CD4-positive, alpha-beta memory T cell (primary cell): ENCODE data around the gene AVPR2. TPM values are rescaled to one million over a fixed set of nuclear protein-coding genes. Genes with fewer than 3 reads are reported as not detected.

Experiments used
- CTCF ChIA-PET: fragments of 350-600 bp; sonication (Branson Sonifier 250); formaldehyde crosslinking; loops from one replicate; lab custom pipeline; 2021; ENCODE audit warnings: inconsistent platforms; ENCODE audit not compliant: partially characterized antibody; lab: Charles Lee
- POLR2A ChIA-PET: fragments of 350-600 bp; sonication (Branson Sonifier 250); formaldehyde crosslinking; loops from one replicate; lab custom pipeline; 2021; ENCODE audit not compliant: partially characterized antibody; lab: Charles Lee
- DNase-seq, 5 donors: peaks; one replicate each; pipeline versions ENCODE4 v3.0.0 to v3.0.0-alpha.2; 2020 to 2022; ENCODE audit warnings: mixed read lengths in 1 of 5
- H3K27ac ChIP-seq: one replicate; pipeline ENCODE4 v1.7.0; 2013; ENCODE audit warnings: low read depth, low read length
- H3K27me3 ChIP-seq: 2 replicates; pipeline ENCODE4 v1.7.0; 2013; ENCODE audit warnings: mild to moderate bottlenecking, low read length, moderate library complexity; ENCODE audit not compliant: insufficient read depth
- H3K36me3 ChIP-seq: 2 replicates; pipeline ENCODE4 v1.7.0; 2013; ENCODE audit warnings: mild to moderate bottlenecking, low read length, moderate library complexity; ENCODE audit not compliant: insufficient read depth
- H3K4me1 ChIP-seq: 2 replicates; pipeline ENCODE4 v1.7.0; 2013; ENCODE audit warnings: mild to moderate bottlenecking, low read length, moderate library complexity; ENCODE audit not compliant: insufficient read depth
- H3K4me3 ChIP-seq, 2 donors: one replicate each; pipeline ENCODE4 v1.7.0; 2013; ENCODE audit warnings: low read length in 2 of 2, mild to moderate bottlenecking in 1 of 2
- H3K9me3 ChIP-seq, 2 donors: one replicate each; pipeline ENCODE4 v1.7.0; 2013; ENCODE audit warnings: low read length in 2 of 2, control low read depth in 1 of 2; ENCODE audit not compliant: control insufficient read depth in 1 of 2
- H3K27ac Mint-ChIP-seq, 7 donors: one replicate each; pipeline ENCODE4 v1.8.0; 2020 to 2021; ENCODE audit warnings: mixed read lengths in 7 of 7, mild to moderate bottlenecking in 6 of 7, inconsistent platforms in 3 of 7, moderate library complexity in 3 of 7
- H3K27me3 Mint-ChIP-seq, 2 donors: one replicate each; pipeline ENCODE4 v1.8.0; 2020 to 2021; ENCODE audit warnings: mixed read lengths in 2 of 2
- H3K36me3 Mint-ChIP-seq, 2 donors: one replicate each; pipeline ENCODE4 v1.8.0; 2020 to 2021; ENCODE audit warnings: mixed read lengths in 2 of 2, inconsistent platforms in 1 of 2, mild to moderate bottlenecking in 1 of 2
- H3K4me1 Mint-ChIP-seq, 4 donors: one replicate each; pipeline ENCODE4 v1.8.0; 2020 to 2021; ENCODE audit warnings: mixed read lengths in 4 of 4, mild to moderate bottlenecking in 1 of 4
- H3K4me3 Mint-ChIP-seq, 8 donors: one replicate each; pipeline ENCODE4 v1.8.0; 2020 to 2021; ENCODE audit warnings: mixed read lengths in 8 of 8, mild to moderate bottlenecking in 7 of 8, moderate library complexity in 6 of 8, inconsistent platforms in 3 of 8
- H3K9me3 Mint-ChIP-seq, 8 donors: one replicate each; pipeline ENCODE4 v1.8.0; 2020 to 2021; ENCODE audit warnings: mixed read lengths in 8 of 8, mild to moderate bottlenecking in 5 of 8, inconsistent platforms in 3 of 8, moderate library complexity in 1 of 8
- intact Hi-C: fragments of 100-400 bp; cut with micrococcal nuclease; formaldehyde crosslinking; loops from one replicate; pipeline ENCODE4 v1.15.1; 2023
- polyA plus RNA-seq, 2 donors: library from polyadenylated mRNA; unstranded; fragments of 300-500 nt; fragmentation: Illumina TruSeq; gene quantifications; one replicate each; pipeline ENCODE4 v1.2.3, GENCODE V29; 2021
- total RNA-seq, 2 experiments: library from RNA; stranded (reverse); gene quantifications; one replicate each; pipeline ENCODE4 v1.2.3, GENCODE V29; 2021

The AVPR2 gene
- total and polyA plus RNA-seq, 4 experiments from 2014 or later, result 0.15 TPM; not detected in 3

DNA sequence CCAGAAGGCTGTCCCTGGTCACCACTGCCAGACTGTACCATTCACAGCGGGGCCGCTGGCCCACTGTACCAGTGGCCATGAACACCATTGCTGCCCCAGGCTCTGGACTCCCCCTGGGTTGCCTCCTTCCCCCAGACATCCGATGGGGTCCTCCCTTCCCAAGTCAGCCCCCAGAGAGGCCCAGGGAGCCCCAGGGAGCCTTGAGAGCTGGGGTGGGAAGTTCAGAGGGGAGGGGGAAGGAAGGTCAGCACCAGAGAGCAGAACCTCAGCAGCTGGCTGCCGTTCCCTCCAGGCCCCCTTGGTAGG, 22.0 kb downstream of the AVPR2 start:
- CTCF ChIA-PET, result interaction anchor here (0.9 to 14.9 kb wide), 6 partner anchors 10 to 133 kb away, joined by 3 to 290 read pairs (median 5); partner anchors contain the start of genes HCFC1 and RENBP
- no peaks in the 10 kb centered on the region for H3K9me3 ChIP-seq
- Mint-ChIP-seq H3K27me3 (no peaks in the 10 kb centered on the region), H3K4me3 (peak overlapping the region; percentile 89 to 94 (median 92)), H3K9me3 (no peaks in the 10 kb centered on the region), H3K4me1 (peaks cover 9 to 75% (median 56%) of the 10 kb centered on the region in 4 donors), H3K36me3 (peaks cover 2 to 31% of the 10 kb centered on the region in 2 donors), H3K27ac (peak overlapping the region; percentile 98 to 99 (median 99))
- H3K36me3 ChIP-seq, result no peaks in the 10 kb centered on the region
- H3K27me3 ChIP-seq, result no peaks in the 10 kb centered on the region
- intact Hi-C loops, result loop anchor here (1.0 to 2.0 kb wide), 2 partner anchors 20 to 45 kb away; partner anchors contain the start of gene HCFC1
- no peak for DNase-seq
- H3K27ac ChIP-seq, result peak overlapping the region; percentile 98
- peaks cover 35% of the 10 kb centered on the region for H3K4me1 ChIP-seq
- H3K4me3 ChIP-seq, result peak overlapping the region; percentile 57 to 72
- POLR2A ChIA-PET, result interaction anchor here (0.6 to 20.6 kb wide), 26 partner anchors 9 to 563 kb away, joined by 3 to 447 read pairs (median 4); partner anchors contain the start of genes AVPR2, HCFC1, IDH3G and IRAK1

DNA sequence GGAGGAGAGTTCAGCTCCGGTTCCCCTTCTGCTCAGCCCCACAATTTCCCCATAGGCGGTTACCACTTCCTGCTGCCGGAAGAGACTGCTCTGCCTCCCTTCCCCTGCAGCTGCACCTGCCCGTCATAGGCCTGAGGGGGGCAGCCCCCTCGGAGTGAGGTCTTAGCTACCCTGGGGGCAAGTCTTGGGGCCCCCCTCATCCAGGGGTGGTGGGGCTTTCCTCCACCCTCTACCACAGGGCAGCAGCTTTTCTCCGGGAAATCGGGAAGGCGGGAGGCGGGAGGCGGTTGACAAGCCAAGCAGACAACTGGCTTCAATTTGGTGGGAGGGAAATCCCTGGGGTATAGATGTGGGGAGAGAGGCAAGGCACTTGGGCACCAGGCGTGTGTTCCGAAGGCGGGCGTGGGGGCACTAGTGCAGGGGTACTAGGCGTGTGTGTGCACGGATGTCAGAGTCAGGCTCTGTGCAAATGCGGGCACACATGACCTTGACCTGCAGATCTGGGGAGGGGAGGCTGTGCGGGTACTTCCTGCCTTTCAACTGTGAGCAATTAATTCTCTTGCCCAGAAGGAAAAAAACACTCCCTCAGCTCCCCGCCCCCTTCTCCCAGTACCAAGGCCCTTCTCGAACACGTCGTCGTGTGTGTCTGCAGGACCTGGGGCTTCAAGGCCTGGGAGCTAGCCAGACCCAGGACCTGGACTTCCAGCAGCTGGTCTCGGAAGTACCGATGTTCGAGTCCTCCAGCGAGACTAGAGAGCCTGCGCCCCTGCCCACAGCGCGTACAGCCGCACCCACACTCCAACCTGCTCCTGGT, 22.6 kb downstream of the AVPR2 start:
- intact Hi-C loops, result loop anchor here (1.0 to 2.0 kb wide), 2 partner anchors 20 to 44 kb away; partner anchors contain the start of gene HCFC1
- Mint-ChIP-seq H3K36me3 (peaks cover 5 to 34% of the 10 kb centered on the region in 2 donors), H3K4me3 (peak overlapping the region; percentile 89 to 94 (median 92)), H3K27me3 (no peaks in the 10 kb centered on the region), H3K9me3 (no peaks in the 10 kb centered on the region), H3K27ac (peak overlapping the region; percentile 98 to 99 (median 99)), H3K4me1 (peaks cover 10 to 73% (median 55%) of the 10 kb centered on the region in 4 donors)
- peaks cover 29% of the 10 kb centered on the region for H3K4me1 ChIP-seq
- ChIA-PET CTCF (interaction anchor here (0.7 to 14.9 kb wide), 8 partner anchors 10 to 134 kb away, joined by 3 to 290 read pairs (median 5); partner anchors contain the start of genes HCFC1 and RENBP), POLR2A (interaction anchor here (0.6 to 20.6 kb wide), 29 partner anchors 8 to 600 kb away, joined by 3 to 447 read pairs (median 4); partner anchors contain the start of genes AVPR2, HCFC1, IDH3G and IRAK1)
- peak; percentile 84 to 92 (median 87) for DNase-seq
- no peaks in the 10 kb centered on the region for H3K27me3 ChIP-seq
- no peaks in the 10 kb centered on the region for H3K9me3 ChIP-seq
- H3K27ac ChIP-seq, result peak overlapping the region; percentile 98
- H3K36me3 ChIP-seq, result peaks cover 3% of the 10 kb centered on the region
- peak overlapping the region; percentile 57 to 72 for H3K4me3 ChIP-seq

DNA sequence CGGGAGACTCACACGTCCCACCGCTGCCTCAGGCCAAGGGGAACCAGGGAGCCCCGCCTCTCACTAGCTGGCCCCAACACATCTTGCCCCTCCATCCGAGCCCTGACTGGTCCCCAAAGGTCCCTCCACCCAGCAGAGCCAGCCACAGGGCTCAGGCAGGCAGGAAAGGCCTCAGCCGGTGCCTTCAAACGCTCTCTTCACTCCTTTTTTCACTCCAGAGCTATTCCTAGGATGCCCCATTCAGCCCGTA, 23.1 kb downstream of the AVPR2 start:
- H3K36me3 Mint-ChIP-seq, result peaks cover 5 to 30% of the 10 kb centered on the region in 2 donors
- H3K4me3 Mint-ChIP-seq, result peak overlapping the region; percentile 89 to 94 (median 92)

DNA sequence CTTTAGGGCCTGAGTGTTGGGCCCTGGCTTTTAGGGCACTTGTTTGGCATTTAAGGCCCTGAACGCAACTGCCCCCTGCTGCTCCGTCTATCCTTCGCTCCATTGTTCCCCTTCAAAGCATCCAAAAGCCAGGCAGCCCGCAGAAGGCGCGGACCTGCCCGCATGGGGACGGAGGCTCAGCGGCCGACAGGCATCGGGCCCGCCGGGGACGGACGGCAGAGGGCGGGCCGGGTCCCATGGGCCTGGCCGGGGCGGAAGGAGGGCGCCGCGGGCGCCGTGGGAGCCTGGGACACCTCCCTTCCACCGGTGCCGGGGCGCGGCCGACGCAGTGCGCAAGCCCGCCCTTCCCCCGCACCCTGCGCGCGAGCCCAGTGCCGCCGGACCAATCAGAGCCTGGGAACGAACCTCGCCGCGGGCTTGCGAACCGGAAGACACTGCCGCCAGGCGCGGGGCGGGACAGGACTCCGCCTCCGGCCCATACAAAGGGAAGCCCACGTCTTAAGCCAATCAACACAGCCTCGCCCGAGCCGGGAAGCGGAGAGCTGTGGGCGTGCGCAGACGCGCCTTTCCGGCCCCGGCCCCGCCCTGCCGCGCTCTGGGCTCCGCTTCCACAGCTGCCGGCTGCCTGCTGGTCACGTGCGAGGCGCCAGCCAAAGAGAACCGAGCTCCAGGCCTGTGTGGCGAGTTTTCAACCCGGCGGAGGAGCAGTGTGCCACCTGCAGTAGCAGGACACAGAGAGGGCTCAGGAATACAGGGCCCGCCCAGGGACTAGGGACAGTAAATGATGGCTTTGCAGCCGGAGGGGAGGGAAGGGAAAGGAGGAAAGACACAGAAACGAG, 23.7 kb downstream of the AVPR2 start:
- POLR2A ChIA-PET, result interaction anchor here (0.6 to 20.6 kb wide), 18 partner anchors 9 to 599 kb away, joined by 3 to 447 read pairs (median 5); partner anchors contain the start of genes ATP6AP1, AVPR2, HCFC1 and IDH3G
- CTCF ChIA-PET, result interaction anchor here (0.7 to 14.9 kb wide), 8 partner anchors 9 to 896 kb away, joined by 3 to 290 read pairs (median 4); partner anchors contain the start of genes HCFC1, PLXNB3 and RENBP
- Histone ChIP-seq H3K36me3 (peaks cover 4% of the 10 kb centered on the region), H3K27ac (peak overlapping the region; percentile 98), H3K27me3 (no peaks in the 10 kb centered on the region), H3K4me1 (peaks cover 19% of the 10 kb centered on the region), H3K9me3 (no peaks in the 10 kb centered on the region), H3K4me3 (peak overlapping the region; percentile 17 to 72)
- H3K36me3 Mint-ChIP-seq, result peaks cover 5 to 28% of the 10 kb centered on the region in 2 donors
- peak overlapping the region; percentile 98 to 99 (median 99) for H3K27ac Mint-ChIP-seq
- intact Hi-C loops, result loop anchor here (1.0 to 2.0 kb wide), 3 partner anchors 21 to 204 kb away; partner anchors contain the start of genes ABCD1, BCAP31, IDH3G and SSR4
- H3K27me3 Mint-ChIP-seq, result no peaks in the 10 kb centered on the region
- DNase-seq, result peak; percentile 95 to 99 (median 97)
- peak overlapping the region; percentile 89 to 95 (median 92) for H3K4me3 Mint-ChIP-seq
- H3K9me3 Mint-ChIP-seq, result no peaks in the 10 kb centered on the region
- H3K4me1 Mint-ChIP-seq, result peaks cover 6 to 66% (median 48%) of the 10 kb centered on the region in 4 donors

More for the DNA sequence above, 23.1 kb downstream of the AVPR2 start:
- Histone ChIP-seq H3K4me3 (peak overlapping the region; percentile 17 to 72), H3K27ac (peak overlapping the region; percentile 98), H3K4me1 (peaks cover 25% of the 10 kb centered on the region), H3K36me3 (peaks cover 4% of the 10 kb centered on the region), H3K27me3 (no peaks in the 10 kb centered on the region), H3K9me3 (no peaks in the 10 kb centered on the region)
- intact Hi-C loops, result loop anchor here (2.0 kb wide), 1 partner anchor 21 kb away; no protein-coding TSS in a partner anchor
- Mint-ChIP-seq H3K9me3 (no peaks in the 10 kb centered on the region), H3K27ac (peak overlapping the region; percentile 98 to 99 (median 99)), H3K27me3 (no peaks in the 10 kb centered on the region), H3K4me1 (peaks cover 7 to 67% (median 50%) of the 10 kb centered on the region in 4 donors)
- DNase-seq, result peak in 2 of 5 donors; percentile 27 to 40
- ChIA-PET POLR2A (interaction anchor here (0.7 to 20.6 kb wide), 15 partner anchors 9 to 599 kb away, joined by 3 to 447 read pairs (median 6); partner anchors contain the start of genes AVPR2, HCFC1, IDH3G and NAA10), CTCF (interaction anchor here (0.7 to 14.9 kb wide), 5 partner anchors 9 to 43 kb away, joined by 3 to 290 read pairs (median 6); partner anchors contain the start of genes HCFC1 and RENBP)

DNA sequence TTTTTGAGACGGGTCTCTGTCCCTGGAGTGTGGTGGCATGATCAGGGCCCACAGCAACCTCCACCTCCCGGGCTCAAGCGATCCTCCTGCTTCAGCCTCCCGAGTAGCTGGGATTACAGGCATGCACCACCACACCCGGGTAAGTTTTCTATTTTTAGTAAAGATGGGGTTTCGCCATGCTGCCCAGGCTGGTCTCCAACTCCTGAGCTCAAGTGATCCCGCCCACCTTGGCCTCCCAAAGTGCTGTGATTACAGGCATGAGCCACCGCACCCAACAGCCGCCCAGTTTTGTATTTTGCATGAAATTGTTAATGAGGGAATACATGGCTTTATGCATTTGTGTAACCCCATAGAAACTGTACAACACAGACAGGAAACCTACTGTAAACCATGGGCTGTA, 24.4 kb downstream of the AVPR2 start:
- Mint-ChIP-seq H3K4me3 (peak overlapping the region; percentile 36 to 95 (median 88)), H3K27ac (peak overlapping the region; percentile 26 to 99 (median 90)), H3K36me3 (peaks cover 5 to 24% of the 10 kb centered on the region in 2 donors), H3K9me3 (no peaks in the 10 kb centered on the region), H3K27me3 (no peaks in the 10 kb centered on the region), H3K4me1 (peaks cover 6 to 63% (median 45%) of the 10 kb centered on the region in 4 donors)
- no peak for DNase-seq
- Histone ChIP-seq H3K27me3 (no peaks in the 10 kb centered on the region), H3K4me1 (peaks cover 16% of the 10 kb centered on the region), H3K27ac (peak overlapping the region; percentile 10), H3K36me3 (peaks cover 4% of the 10 kb centered on the region), H3K9me3 (no peaks in the 10 kb centered on the region), H3K4me3 (no peak overlapping the region)
- ChIA-PET POLR2A (interaction anchor here (0.9 to 20.6 kb wide), 10 partner anchors 10 to 134 kb away, joined by 3 to 447 read pairs (median 14); partner anchors contain the start of genes AVPR2, HCFC1, IDH3G and NAA10), CTCF (interaction anchor here (0.7 to 14.9 kb wide), 5 partner anchors 8 to 896 kb away, joined by 3 to 290 read pairs (median 4); partner anchors contain the start of genes PLXNB3 and RENBP)
- intact Hi-C loops, result loop anchor here (1.0 kb wide), 2 partner anchors 135 to 205 kb away; partner anchors contain the start of genes ABCD1, BCAP31, IDH3G and SSR4

DNA sequence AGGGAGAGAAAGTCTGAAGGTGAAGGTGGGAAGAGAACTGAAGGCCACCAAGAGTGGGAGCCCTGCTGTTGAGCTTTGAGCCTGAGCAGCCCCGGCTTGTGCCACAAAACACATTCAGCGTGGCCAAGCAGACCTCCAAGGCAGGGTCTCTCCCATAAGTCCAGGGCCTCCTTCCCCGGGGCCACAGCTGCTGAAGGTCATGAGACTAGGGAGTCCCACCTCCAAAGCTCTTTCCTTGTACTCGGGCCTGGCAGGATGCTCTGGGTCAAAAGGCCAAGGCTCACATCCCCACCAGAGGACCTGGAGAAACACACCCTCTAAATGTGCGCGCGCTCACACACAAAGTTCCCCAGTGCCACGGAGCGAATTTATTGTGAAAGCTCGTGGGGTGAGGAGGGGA, 25.1 kb downstream of the AVPR2 start:
- peaks cover 7 to 62% (median 46%) of the 10 kb centered on the region in 4 donors for H3K4me1 Mint-ChIP-seq
- H3K27me3 ChIP-seq, result no peaks in the 10 kb centered on the region
- intact Hi-C loops, result no loop called here
- peak overlapping the region in 5 of 7 donors; percentile 83 to 99 (median 95) for H3K27ac Mint-ChIP-seq
- no peak for DNase-seq
- no peaks in the 10 kb centered on the region for H3K9me3 Mint-ChIP-seq
- H3K4me1 ChIP-seq, result peaks cover 15% of the 10 kb centered on the region
- peaks cover 4% of the 10 kb centered on the region for H3K36me3 ChIP-seq
- H3K4me3 Mint-ChIP-seq, result peak overlapping the region in 3 of 8 donors; percentile 31 to 85 (median 64)
- H3K36me3 Mint-ChIP-seq, result peaks cover 5 to 28% of the 10 kb centered on the region in 2 donors
- no peak overlapping the region for H3K27ac ChIP-seq
- ChIA-PET CTCF (interaction anchor here (0.8 to 14.9 kb wide), 2 partner anchors 17 to 102 kb away, joined by 3 to 290 read pairs; partner anchors contain the start of gene RENBP), POLR2A (interaction anchor here (20.6 kb wide), 1 partner anchor 14 kb away, joined by 447 read pairs; the partner anchor contains the start of genes NAA10 and RENBP)
- no peaks in the 10 kb centered on the region for H3K9me3 ChIP-seq
- no peak overlapping the region for H3K4me3 ChIP-seq
- no peaks in the 10 kb centered on the region for H3K27me3 Mint-ChIP-seq
